ENCODE data around the gene FAM171A2. TPM values are rescaled to one million over a fixed set of nuclear protein-coding genes. Genes with fewer than 3 reads are reported as not detected.

FAM171A2 gene
- total and polyA plus RNA-seq, 7 donors: 0.66 to 1.7 (median 1.4) TPM; not detected in 2

- Histone ChIP-seq H3K27ac (no peak overlapping the region), H3K36me3 (no peaks in the 10 kb centered on the region), H3K27me3 (no peaks in the 10 kb centered on the region), H3K9me3 (no peaks in the 10 kb centered on the region), H3K4me1 (peaks cover 0 to 5% (median 1%) of the 10 kb centered on the region in 4 donors), H3K4me3 (no peak overlapping the region)
- WGBS, 2 donors: 52 to 59% methylated on average over 5 of the region's 5 CpGs
- TF ChIP-seq EP300 (IDR thresholded peaks at IDR 0.05): no peak
- intact Hi-C loops (cut with DNase I): no loop called here
- no peak for DNase-seq
These were observed 27.7 kb downstream of the FAM171A2 start for GRCh38 chr17:44335968-44336367.

GRCh38 chr17:44335564-44335963 lies 28.1 kb downstream of the FAM171A2 start:
- Histone ChIP-seq H3K4me3 (no peak overlapping the region), H3K4me1 (peaks cover 0 to 6% (median 2%) of the 10 kb centered on the region in 4 donors), H3K27me3 (no peaks in the 10 kb centered on the region), H3K36me3 (no peaks in the 10 kb centered on the region), H3K9me3 (no peaks in the 10 kb centered on the region), H3K27ac (no peak overlapping the region)
- DNase-seq: no peak
- WGBS, 2 donors: 81 to 86% methylated on average over 3 of the region's 3 CpGs
- TF ChIP-seq CTCF (IDR thresholded peaks at IDR 0.05) (no peak), EP300 (IDR thresholded peaks at IDR 0.05) (no peak), POLR2AphosphoS5 (IDR thresholded peaks at IDR 0.05) (no peak), POLR2A (IDR thresholded peaks at IDR 0.05) (no peak)
- intact Hi-C loops (cut with DNase I): no loop called here

GRCh38 chr17:44334727-44335126 lies 28.9 kb downstream of the FAM171A2 start:
- Histone ChIP-seq H3K36me3 (no peaks in the 10 kb centered on the region), H3K4me3 (no peak overlapping the region), H3K9me3 (no peaks in the 10 kb centered on the region), H3K27ac (no peak overlapping the region), H3K27me3 (no peaks in the 10 kb centered on the region), H3K4me1 (peaks cover 0 to 6% (median 2%) of the 10 kb centered on the region in 4 donors)
- TF ChIP-seq POLR2A (IDR thresholded peaks at IDR 0.05): no peak
- TF ChIP-seq EP300 (IDR thresholded peaks at IDR 0.05): no peak
- no peak for TF ChIP-seq POLR2AphosphoS5 (IDR thresholded peaks at IDR 0.05)
- no peak for TF ChIP-seq CTCF (IDR thresholded peaks at IDR 0.05)
- DNase-seq: no peak
- 59 to 60% methylated on average over 3 of the region's 3 CpGs for WGBS, 2 donors
- intact Hi-C loops (cut with DNase I): no loop called here

- H3K4me3 ChIP-seq: no peak overlapping the region
- H3K27me3 ChIP-seq: no peaks in the 10 kb centered on the region
- WGBS, 2 donors: 55 to 70% methylated on average over 2 of the region's 2 CpGs
- no peaks in the 10 kb centered on the region for H3K9me3 ChIP-seq
- peaks cover 0 to 6% (median 2%) of the 10 kb centered on the region in 4 donors for H3K4me1 ChIP-seq
- intact Hi-C loops (cut with DNase I): no loop called here
- DNase-seq: no peak
- no peak overlapping the region for H3K27ac ChIP-seq
- no peaks in the 10 kb centered on the region for H3K36me3 ChIP-seq
- TF ChIP-seq CTCF (IDR thresholded peaks at IDR 0.05) (no peak), EP300 (IDR thresholded peaks at IDR 0.05) (no peak), POLR2A (IDR thresholded peaks at IDR 0.05) (no peak), POLR2AphosphoS5 (IDR thresholded peaks at IDR 0.05) (no peak)
These were observed 29.3 kb downstream of the FAM171A2 start for GRCh38 chr17:44334315-44334714.

- no peaks in the 10 kb centered on the region for H3K36me3 ChIP-seq
- DNase-seq: no peak
- H3K27ac ChIP-seq: no peak overlapping the region
- no peak for TF ChIP-seq POLR2A (IDR thresholded peaks at IDR 0.05)
- no peak for TF ChIP-seq POLR2AphosphoS5 (IDR thresholded peaks at IDR 0.05)
- TF ChIP-seq CTCF (IDR thresholded peaks at IDR 0.05): no peak
- TF ChIP-seq EP300 (IDR thresholded peaks at IDR 0.05): no peak
- H3K4me3 ChIP-seq: no peak overlapping the region
- no peaks in the 10 kb centered on the region for H3K9me3 ChIP-seq
- WGBS, 2 donors: 30 to 63% methylated on average over 5 of the region's 5 CpGs
- intact Hi-C loops (cut with DNase I): no loop called here
- H3K27me3 ChIP-seq: no peaks in the 10 kb centered on the region
- peaks cover 0 to 6% (median 2%) of the 10 kb centered on the region in 4 donors for H3K4me1 ChIP-seq
These were observed 30.3 kb downstream of the FAM171A2 start for GRCh38 chr17:44333371-44333770.
